Measurements from ENCODE around the gene LHPP.

Gene LHPP

GRCh38 chr10:124649214-124649613, 187.6 kb downstream of the LHPP start:
- TF ChIP-seq ESRRG (CRISPR knock-in tag; IDR thresholded peaks at IDR 0.05) (no peak), ZNF565 (CRISPR knock-in tag; conservative IDR thresholded peaks at IDR 0.05; ENCODE audit: low read depth) (no peak), POU6F1 (CRISPR knock-in tag; IDR thresholded peaks at IDR 0.05; ENCODE audit: borderline replicate concordance, low read depth) (no peak), ZC3H10 (CRISPR knock-in tag; IDR thresholded peaks at IDR 0.05) (no peak), ISL1 (CRISPR knock-in tag; IDR thresholded peaks at IDR 0.05) (no peak), ZFP3 (CRISPR knock-in tag; IDR thresholded peaks at IDR 0.05) (no peak), ARNTL (CRISPR knock-in tag; IDR thresholded peaks at IDR 0.05; ENCODE audit: borderline replicate concordance, low read depth) (no peak), TCF4 (CRISPR knock-in tag; IDR thresholded peaks at IDR 0.05; ENCODE audit: borderline replicate concordance) (no peak), TOX (CRISPR knock-in tag; IDR thresholded peaks at IDR 0.05; ENCODE audit: borderline replicate concordance) (no peak), TSHZ2 (CRISPR knock-in tag; IDR thresholded peaks at IDR 0.05) (no peak), RARB (CRISPR knock-in tag; IDR thresholded peaks at IDR 0.05) (no peak), ZNF70 (CRISPR knock-in tag; IDR thresholded peaks at IDR 0.05) (no peak), ZNF8 (CRISPR knock-in tag; IDR thresholded peaks at IDR 0.05) (no peak)

GRCh38 chr10:124650263-124650662, 188.6 kb downstream of the LHPP start:
- no peak for ATAC-seq
- TF ChIP-seq ZNF565 (CRISPR knock-in tag; conservative IDR thresholded peaks at IDR 0.05; ENCODE audit: low read depth) = no peak
- TF ChIP-seq SNAI2 (CRISPR knock-in tag; IDR thresholded peaks at IDR 0.05) = no peak
- no peak for TF ChIP-seq ZNF8 (CRISPR knock-in tag; IDR thresholded peaks at IDR 0.05)
- no peak for TF ChIP-seq OSR1 (CRISPR knock-in tag; IDR thresholded peaks at IDR 0.05)
- TF ChIP-seq GLIS3 (CRISPR knock-in tag; IDR thresholded peaks at IDR 0.05) = no peak
- TF ChIP-seq RARB (CRISPR knock-in tag; IDR thresholded peaks at IDR 0.05) = no peak
- TF ChIP-seq ARNTL (CRISPR knock-in tag; IDR thresholded peaks at IDR 0.05; ENCODE audit: borderline replicate concordance, low read depth) = no peak
- no peak for TF ChIP-seq CSDC2 (CRISPR knock-in tag; IDR thresholded peaks at IDR 0.05)
- TF ChIP-seq CREB5 (CRISPR knock-in tag; IDR thresholded peaks at IDR 0.05; ENCODE audit: low read depth) = no peak
- TF ChIP-seq ZNF70 (CRISPR knock-in tag; IDR thresholded peaks at IDR 0.05) = no peak
- no peak for TF ChIP-seq PATZ1 (CRISPR knock-in tag; IDR thresholded peaks at IDR 0.05; ENCODE audit: borderline replicate concordance)
- TF ChIP-seq TCF4 (CRISPR knock-in tag; IDR thresholded peaks at IDR 0.05; ENCODE audit: borderline replicate concordance) = no peak
- TF ChIP-seq PPARA (CRISPR knock-in tag; IDR thresholded peaks at IDR 0.05; ENCODE audit: borderline replicate concordance) = no peak
- no peak for TF ChIP-seq TOX (CRISPR knock-in tag; IDR thresholded peaks at IDR 0.05; ENCODE audit: borderline replicate concordance)
- no peak for TF ChIP-seq ZFP3 (CRISPR knock-in tag; IDR thresholded peaks at IDR 0.05)
- no peak for TF ChIP-seq BACH2 (CRISPR knock-in tag; IDR thresholded peaks at IDR 0.05; ENCODE audit: borderline replicate concordance)
- no peak for TF ChIP-seq ZFP30 (CRISPR knock-in tag; IDR thresholded peaks at IDR 0.05)
- no peak for TF ChIP-seq CSRNP3 (CRISPR knock-in tag; IDR thresholded peaks at IDR 0.05)

More at GRCh38 chr10:124649214-124649613, 187.6 kb downstream of the LHPP start:
- peak; percentile 25 for ATAC-seq

Measured in SK-N-SH treated with all-trans-retinoic acid at 6 μM for 48 hours (cell line).